Ovary (tissue), 9 donors: Measurements from ENCODE around the gene STOML2. TPM values are rescaled to one million over a fixed set of nuclear protein-coding genes. Genes with fewer than 3 reads are reported as not detected.

ENCODE experiments used
- DNase-seq, 5 donors: peaks; one replicate each; pipeline ENCODE4 v3.0.0-alpha.2; 2019 to 2020
- H3K27ac ChIP-seq, 2 donors: fragments of 200-600 bp; one replicate each; pipeline versions ENCODE4 v1.5.1 to v1.8.0; 2019 to 2022
- H3K27me3 ChIP-seq: fragments of 200-600 bp; one replicate; pipeline ENCODE4 v1.8.0; 2022
- H3K36me3 ChIP-seq: fragments of 200-600 bp; sonication (generic); one replicate; pipeline ENCODE4 v1.5.1; 2019
- H3K4me1 ChIP-seq: one replicate; pipeline ENCODE4 v1.8.1; 2013; ENCODE audit warnings: mild to moderate bottlenecking, moderate library complexity; ENCODE audit not compliant: insufficient read depth
- H3K4me3 ChIP-seq: fragments of 200-600 bp; sonication (generic); one replicate; pipeline ENCODE4 v1.5.1; 2017
- H3K9me3 ChIP-seq, 2 donors: fragments of 200-600 bp in 1 of 2; sonication (generic) in 1 of 2; one replicate each; pipeline versions ENCODE4 v1.5.1 to v1.8.1; 2013 to 2019; ENCODE audit warnings: mild to moderate bottlenecking in 1 of 2, moderate library complexity in 1 of 2
- EP300 ChIP-seq: sonication (generic); formaldehyde crosslinking; IDR thresholded peaks from one replicate; pipeline ENCODE4 v1.6.1; 2017; ENCODE audit warnings: antibody characterized with exemption
- POLR2A ChIP-seq: fragments of 450-650 bp; IDR thresholded peaks from one replicate; pipeline ENCODE4 v1.6.1; 2017; ENCODE audit warnings: antibody characterized with exemption, mild to moderate bottlenecking, moderate library complexity
- WGBS, 3 donors: extraction: QIAGEN DNeasy Blood & Tissue Kit in 1 of 3; methylation state at CpG; one replicate each; pipeline versions ENCODE4 v1.1.5 to v1.1.7; 2013 to 2017; 5-methylcytosine and 5-hydroxymethylcytosine counted together
- intact Hi-C, 4 donors: fragments of 100-400 bp; cut with DNase I; formaldehyde crosslinking; loops; one replicate each; pipeline versions ENCODE4 v1.11.0 to v1.15.1; 2022 to 2023
- polyA plus RNA-seq, 2 donors: library from polyadenylated mRNA; stranded (reverse); fragments of 200-250 nt in 1 of 2; fragments of 350-450 nt in 1 of 2; fragmentation: Illumina TruSeq in 1 of 2; extraction: RNeasy Lipid Tissue Mini Kit (QIAGEN cat#74804) in 1 of 2; gene quantifications; one replicate each; pipeline ENCODE4 v1.2.3, GENCODE V29; 2013 to 2014
- total RNA-seq, 7 donors: library from RNA; depleted of rRNA in 2 of 7; stranded (reverse); fragments of >200 nt in 2 of 7; fragmentation: NEBNext Ultra II Directional in 3 of 7; extraction: Animal tissue kit (Norgen Biotek cat#: 25700) in 3 of 7; gene quantifications; one replicate each; pipeline versions ENCODE4 v1.1.0 to v1.2.4, GENCODE V29; 2016 to 2023
- TF ChIP-seq, protein P1 (sequence below), 3 donors: fragments of 450-650 bp in 2 of 3; fragments of 200-600 bp in 1 of 3; IDR thresholded peaks; one replicate each; pipeline versions ENCODE4 v1.5.1 to v1.8.0; 2016 to 2022; ENCODE audit warnings: antibody characterized with exemption in 3 of 3, mild to moderate bottlenecking in 1 of 3
- donor health status: DM: no; HTN: no; CAD: no; lungs with moderate emphysema.
- donor health status: DM: no; HTN: no; CAD: no.
- donor health status: Bipolar disorder and iron deficiency.
- donor health status: DM: yes; HTN: yes; CAD: no.
- donor health status: DM: no; HTN: no; CAD: no.
- donor health status: DM: yes; HTN: yes; CAD: no.

Gene STOML2
- total and polyA plus RNA-seq, 9 donors = 70.1 to 97.7 (median 82.0) TPM

- no peaks in the 10 kb centered on the region for H3K9me3 ChIP-seq
- H3K4me3 ChIP-seq = no peak overlapping the region
- no peak overlapping the region for H3K27ac ChIP-seq
- intact Hi-C loops = no loop called here
- H3K27me3 ChIP-seq = no peaks in the 10 kb centered on the region
- TF ChIP-seq POLR2A (no peak), EP300 (no peak)
- TF ChIP-seq, protein P1, sequence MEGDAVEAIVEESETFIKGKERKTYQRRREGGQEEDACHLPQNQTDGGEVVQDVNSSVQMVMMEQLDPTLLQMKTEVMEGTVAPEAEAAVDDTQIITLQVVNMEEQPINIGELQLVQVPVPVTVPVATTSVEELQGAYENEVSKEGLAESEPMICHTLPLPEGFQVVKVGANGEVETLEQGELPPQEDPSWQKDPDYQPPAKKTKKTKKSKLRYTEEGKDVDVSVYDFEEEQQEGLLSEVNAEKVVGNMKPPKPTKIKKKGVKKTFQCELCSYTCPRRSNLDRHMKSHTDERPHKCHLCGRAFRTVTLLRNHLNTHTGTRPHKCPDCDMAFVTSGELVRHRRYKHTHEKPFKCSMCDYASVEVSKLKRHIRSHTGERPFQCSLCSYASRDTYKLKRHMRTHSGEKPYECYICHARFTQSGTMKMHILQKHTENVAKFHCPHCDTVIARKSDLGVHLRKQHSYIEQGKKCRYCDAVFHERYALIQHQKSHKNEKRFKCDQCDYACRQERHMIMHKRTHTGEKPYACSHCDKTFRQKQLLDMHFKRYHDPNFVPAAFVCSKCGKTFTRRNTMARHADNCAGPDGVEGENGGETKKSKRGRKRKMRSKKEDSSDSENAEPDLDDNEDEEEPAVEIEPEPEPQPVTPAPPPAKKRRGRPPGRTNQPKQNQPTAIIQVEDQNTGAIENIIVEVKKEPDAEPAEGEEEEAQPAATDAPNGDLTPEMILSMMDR (IDR thresholded peaks at IDR 0.05) = no peak
- no peak for DNase-seq
- WGBS, 3 donors = 89 to 92% (median 92%) methylated on average over 10 of the region's 10 CpGs
- H3K4me1 ChIP-seq = no peaks in the 10 kb centered on the region
- H3K36me3 ChIP-seq = no peaks in the 10 kb centered on the region
Measured at GRCh38 chr9:35059438-35059837, 43.5 kb downstream of the STOML2 start.

GRCh38 chr9:35057271-35057620 lies 45.7 kb downstream of the STOML2 start:
- Histone ChIP-seq H3K27me3 (no peaks in the 10 kb centered on the region), H3K4me1 (no peaks in the 10 kb centered on the region), H3K4me3 (no peak overlapping the region), H3K36me3 (no peaks in the 10 kb centered on the region), H3K27ac (no peak overlapping the region), H3K9me3 (no peaks in the 10 kb centered on the region)
- TF ChIP-seq, protein P1 (IDR thresholded peaks at IDR 0.05) = no peak
- TF ChIP-seq EP300 = no peak
- no peak for TF ChIP-seq POLR2A
- DNase-seq = no peak
- intact Hi-C loops = no loop called here
- 92 to 99% (median 95%) methylated on average over 8 of the region's 8 CpGs for WGBS, 3 donors

DNA sequence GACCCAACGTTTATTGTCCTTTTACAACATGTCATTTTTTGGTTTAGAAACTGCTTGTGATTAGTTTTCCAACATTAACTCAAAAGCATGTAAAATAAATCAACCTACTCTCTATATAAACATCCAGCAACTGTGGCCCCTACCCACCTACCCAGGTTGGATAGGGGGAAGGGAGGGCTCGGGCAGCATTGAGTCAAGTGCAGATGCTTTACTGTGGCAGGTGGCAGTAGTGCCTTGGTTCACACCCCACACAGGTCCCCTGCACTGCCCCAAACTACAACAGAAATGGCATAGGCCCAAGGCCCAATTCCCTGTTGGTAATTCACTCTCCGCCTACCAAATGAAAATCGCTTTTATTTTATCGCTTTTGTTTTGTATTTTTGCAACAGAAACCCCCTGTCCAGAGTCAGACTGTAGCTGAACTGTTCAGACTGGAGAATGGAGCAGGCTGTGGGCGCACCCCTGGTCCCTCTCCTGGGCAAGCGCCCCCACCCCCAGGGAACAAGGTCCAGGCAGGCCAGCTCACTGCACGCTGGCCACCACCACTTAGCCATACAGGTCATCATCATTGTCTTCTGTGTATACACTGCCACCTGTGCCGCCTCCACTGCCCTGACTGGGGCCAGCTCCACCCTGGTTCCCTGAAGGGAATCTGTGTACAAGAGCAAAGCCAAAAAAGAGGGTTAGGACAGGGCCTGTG lies 46.2 kb downstream of the STOML2 start:
- DNase-seq = no peak
- Histone ChIP-seq H3K9me3 (no peaks in the 10 kb centered on the region), H3K36me3 (no peaks in the 10 kb centered on the region), H3K4me3 (no peak overlapping the region), H3K4me1 (no peaks in the 10 kb centered on the region), H3K27me3 (no peaks in the 10 kb centered on the region), H3K27ac (no peak overlapping the region)
- WGBS, 3 donors = 92 to 95% (median 95%) methylated on average over 9 of the region's 9 CpGs
- intact Hi-C loops = no loop called here
- no peak for TF ChIP-seq POLR2A
- TF ChIP-seq, protein P1 (IDR thresholded peaks at IDR 0.05) = no peak
- TF ChIP-seq EP300 = no peak

GRCh38 chr9:35054871-35055644 lies 47.9 kb downstream of the STOML2 start:
- Histone ChIP-seq H3K36me3 (no peaks in the 10 kb centered on the region), H3K9me3 (no peaks in the 10 kb centered on the region), H3K27me3 (no peaks in the 10 kb centered on the region), H3K4me3 (no peak overlapping the region), H3K4me1 (no peaks in the 10 kb centered on the region), H3K27ac (no peak overlapping the region)
- intact Hi-C loops = no loop called here
- TF ChIP-seq, protein P1 (IDR thresholded peaks at IDR 0.05) = no peak
- TF ChIP-seq POLR2A (no peak), EP300 (no peak)
- DNase-seq = no peak
- WGBS, 3 donors = 94 to 95% (median 94%) methylated on average over 14 of the region's 14 CpGs
